HCEC 1CT (cell line): ENCODE data around the gene TAOK1.

Experiments
- DNase-seq: peaks from one replicate; pipeline ENCODE4 v3.0.0-alpha.2; 2017

The TAOK1 gene

GRCh38 chr17:29584452-29585079, 194.4 kb downstream of the TAOK1 start:
- no peak for DNase-seq

- DNase-seq = no peak
Observed at GRCh38 chr17:29585080-29585751, 195.1 kb downstream of the TAOK1 start.

GRCh38 chr17:29586676-29587469, 196.7 kb downstream of the TAOK1 start:
- DNase-seq = no peak

GRCh38 chr17:29587591-29587990, 197.4 kb downstream of the TAOK1 start:
- no peak for DNase-seq

GRCh38 chr17:29588017-29588561, 197.9 kb downstream of the TAOK1 start:
- no peak for DNase-seq

GRCh38 chr17:29588562-29589411, 198.6 kb downstream of the TAOK1 start:
- DNase-seq = peak; percentile 42

- DNase-seq = peak; percentile 88
Observed at GRCh38 chr17:29589524-29590410, 199.6 kb downstream of the TAOK1 start, which contains the start of gene GIT1. TSS of gene GIT1 (minus strand) at chr17:29589648. CDS start at chr17:29589378, 270 bp downstream.

- DNase-seq = peak; percentile 66
Observed at GRCh38 chr17:29590411-29591145, 200.4 kb downstream of the TAOK1 start.

GRCh38 chr17:29591146-29591736, 201.1 kb downstream of the TAOK1 start:
- DNase-seq = peak; percentile 61

- peak; percentile 69 for DNase-seq
Observed at GRCh38 chr17:29591737-29592608, 201.8 kb downstream of the TAOK1 start.

- DNase-seq = no peak
Observed at GRCh38 chr17:29592850-29593551, 202.8 kb downstream of the TAOK1 start, which contains the start of gene ANKRD13B. TSS of gene ANKRD13B (plus strand) at chr17:29593132. CDS start at chr17:29593622, 490 bp downstream.

GRCh38 chr17:29593591-29594518, 203.7 kb downstream of the TAOK1 start:
- no peak for DNase-seq

- no peak for DNase-seq
Observed at GRCh38 chr17:29594519-29595090, 204.4 kb downstream of the TAOK1 start.

- peak; percentile 49 for DNase-seq
Observed at GRCh38 chr17:29595107-29595942, 205.2 kb downstream of the TAOK1 start.

GRCh38 chr17:29595943-29596774, 206.0 kb downstream of the TAOK1 start:
- DNase-seq = no peak
